Trophoblast cell (in vitro differentiated cells and primary cell): ENCODE data around the gene ASCC1.

Experiments
- DNase-seq, 2 donors: peaks; one replicate each; pipeline ENCODE4 v3.0.0-alpha.2; 2016
- H2AFZ ChIP-seq: 2 replicates; pipeline ENCODE4 v1.6.1; 2013; ENCODE audit warnings: low read length, moderate library complexity, mild to moderate bottlenecking; ENCODE audit not compliant: insufficient read depth, poor library complexity
- H2AK5ac ChIP-seq: 2 replicates; pipeline ENCODE4 v1.6.1; 2013; ENCODE audit warnings: mild to moderate bottlenecking, low read length
- H2BK120ac ChIP-seq: 2 replicates; pipeline ENCODE4 v1.6.1; 2013; ENCODE audit warnings: low read length, mild to moderate bottlenecking, moderate library complexity; ENCODE audit not compliant: insufficient read depth, poor library complexity
- H2BK12ac ChIP-seq: 2 replicates; pipeline ENCODE4 v1.6.1; 2013; ENCODE audit warnings: mild to moderate bottlenecking, low read length, moderate library complexity
- H2BK5ac ChIP-seq: 2 replicates; pipeline ENCODE4 v1.6.1; 2013; ENCODE audit warnings: low read length, low read depth, moderate library complexity, mild to moderate bottlenecking; ENCODE audit not compliant: poor library complexity
- H3K14ac ChIP-seq: 2 replicates; pipeline ENCODE4 v1.6.1; 2013; ENCODE audit warnings: mild to moderate bottlenecking, low read length
- H3K18ac ChIP-seq: 2 replicates; pipeline ENCODE4 v1.6.1; 2013; ENCODE audit warnings: mild to moderate bottlenecking, low read length
- H3K23ac ChIP-seq: 2 replicates; pipeline ENCODE4 v1.6.1; 2013; ENCODE audit warnings: low read length
- H3K27ac ChIP-seq: 2 replicates; pipeline ENCODE4 v1.5.1; 2013; ENCODE audit warnings: low read depth, mild to moderate bottlenecking, inconsistent platforms, low read length, moderate library complexity
- H3K27me3 ChIP-seq: 2 replicates; pipeline ENCODE4 v1.6.1; 2013; ENCODE audit warnings: inconsistent platforms, mild to moderate bottlenecking, low read length, moderate library complexity; ENCODE audit not compliant: insufficient read depth
- H3K36me3 ChIP-seq, 2 experiments: 1 replicate in 1 of 2; 2 replicates in 1 of 2; pipeline ENCODE4 v1.6.1; 2013; ENCODE audit warnings: low read length in 2 of 2, mild to moderate bottlenecking in 2 of 2, moderate library complexity in 1 of 2; ENCODE audit not compliant: insufficient read depth in 2 of 2, control insufficient read depth in 1 of 2
- H3K4ac ChIP-seq: 2 replicates; pipeline ENCODE4 v1.6.1; 2013; ENCODE audit warnings: low read depth, mild to moderate bottlenecking, low read length, moderate library complexity
- H3K4me1 ChIP-seq, 2 experiments: 1 replicate in 1 of 2; 2 replicates in 1 of 2; pipeline ENCODE4 v1.6.1; 2013; ENCODE audit warnings: low read length in 2 of 2, mild to moderate bottlenecking in 2 of 2, moderate library complexity in 1 of 2; ENCODE audit not compliant: insufficient read depth in 2 of 2, control insufficient read depth in 1 of 2
- H3K4me2 ChIP-seq: 2 replicates; pipeline ENCODE4 v1.6.1; 2013; ENCODE audit warnings: inconsistent platforms, mild to moderate bottlenecking, low read length, moderate library complexity
- H3K4me3 ChIP-seq: 2 replicates; pipeline ENCODE4 v1.5.1; 2013; ENCODE audit warnings: mild to moderate bottlenecking, low read depth, low read length, inconsistent platforms
- H3K79me1 ChIP-seq: one replicate; pipeline ENCODE4 v1.6.1; 2013; ENCODE audit warnings: low read length
- H3K79me2 ChIP-seq: 2 replicates; pipeline ENCODE4 v1.6.1; 2013; ENCODE audit warnings: low read length, mild to moderate bottlenecking; ENCODE audit not compliant: control insufficient read depth, insufficient read depth, poor library complexity
- H3K9ac ChIP-seq: 2 replicates; pipeline ENCODE4 v1.6.1; 2013; ENCODE audit warnings: mild to moderate bottlenecking, low read length
- H3K9me3 ChIP-seq: 2 replicates; pipeline ENCODE4 v1.6.1; 2013; ENCODE audit warnings: low read depth, mild to moderate bottlenecking, control low read depth, inconsistent platforms, low read length; ENCODE audit not compliant: insufficient read depth
- H4K12ac ChIP-seq: 2 replicates; pipeline ENCODE4 v1.6.1; 2013; ENCODE audit warnings: low read depth, mild to moderate bottlenecking, low read length, moderate library complexity
- H4K8ac ChIP-seq: 2 replicates; pipeline ENCODE4 v1.6.1; 2013; ENCODE audit warnings: low read depth, mild to moderate bottlenecking, low read length, moderate library complexity
- H4K91ac ChIP-seq: one replicate; pipeline ENCODE4 v1.6.1; 2013; ENCODE audit warnings: low read depth, mild to moderate bottlenecking, low read length, moderate library complexity
- WGBS: extraction: QIAGEN DNeasy Blood & Tissue Kit; methylation state at CpG from one replicate; pipeline ENCODE4 v1.1.7; 2013; ENCODE audit warnings: missing lambda C conversion rate; ENCODE audit not compliant: insufficient read length, insufficient coverage; ENCODE audit errors: extremely low coverage; 5-methylcytosine and 5-hydroxymethylcytosine counted together

ASCC1 gene

GRCh38 chr10:72095195-72095594 is 120.9 kb downstream of the ASCC1 start:
- Histone ChIP-seq H3K4ac (no peak overlapping the region), H3K9me3 (no peaks in the 10 kb centered on the region), H3K36me3 (no peaks in the 10 kb centered on the region), H2BK120ac (no peak overlapping the region), H2AK5ac (no peak overlapping the region), H3K79me2 (no peaks in the 10 kb centered on the region), H2BK12ac (no peak overlapping the region), H3K9ac (no peak overlapping the region), H3K27me3 (no peaks in the 10 kb centered on the region), H3K27ac (no peak overlapping the region), H2AFZ (no peak overlapping the region), H3K23ac (no peak overlapping the region), H3K79me1 (no peaks in the 10 kb centered on the region), H2BK5ac (no peak overlapping the region), H3K4me2 (no peak overlapping the region), H3K18ac (no peak overlapping the region), H4K8ac (no peak overlapping the region), H3K14ac (no peak overlapping the region), H3K4me1 (peaks cover 2 to 8% of the 10 kb centered on the region in 2 experiments), H4K12ac (no peak overlapping the region), H4K91ac (no peak overlapping the region), H3K4me3 (no peak overlapping the region)
- DNase-seq = no peak
- WGBS = no CpG with 5 or more reads among the region's 4 CpGs

DNA sequence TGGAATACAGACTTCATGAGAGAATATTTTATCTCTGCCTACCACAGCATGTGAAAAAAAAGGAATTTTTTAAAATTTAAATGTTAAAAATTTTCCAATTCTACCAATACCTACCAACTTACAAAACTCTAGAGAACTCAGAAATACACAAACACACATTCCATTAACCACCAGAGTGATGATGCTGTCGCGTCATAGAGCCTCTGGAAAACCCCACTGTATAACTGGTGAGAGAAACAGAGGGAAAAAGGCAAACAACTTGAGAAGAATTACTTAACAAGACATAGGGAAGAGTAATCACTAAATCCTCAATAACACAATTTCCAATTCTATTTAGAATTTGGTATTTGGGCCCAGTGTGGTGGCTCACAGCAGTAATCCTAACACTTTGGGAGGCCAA is 121.5 kb downstream of the ASCC1 start:
- H4K91ac ChIP-seq = no peak overlapping the region
- H3K27ac ChIP-seq = no peak overlapping the region
- no peak overlapping the region for H4K8ac ChIP-seq
- H3K4me2 ChIP-seq = no peak overlapping the region
- H3K9me3 ChIP-seq = no peaks in the 10 kb centered on the region
- no peak overlapping the region for H3K9ac ChIP-seq
- no peak overlapping the region for H3K14ac ChIP-seq
- no peak overlapping the region for H4K12ac ChIP-seq
- H3K4me1 ChIP-seq = peaks cover 2 to 8% of the 10 kb centered on the region in 2 experiments
- H2BK5ac ChIP-seq = no peak overlapping the region
- H3K36me3 ChIP-seq = no peaks in the 10 kb centered on the region
- no peaks in the 10 kb centered on the region for H3K79me1 ChIP-seq
- no peak overlapping the region for H3K23ac ChIP-seq
- DNase-seq = no peak
- H2AK5ac ChIP-seq = no peak overlapping the region
- H3K4ac ChIP-seq = no peak overlapping the region
- H2AFZ ChIP-seq = no peak overlapping the region
- H3K79me2 ChIP-seq = no peaks in the 10 kb centered on the region
- no peak overlapping the region for H2BK120ac ChIP-seq
- H2BK12ac ChIP-seq = no peak overlapping the region
- no peak overlapping the region for H3K18ac ChIP-seq
- no peak overlapping the region for H3K4me3 ChIP-seq
- no CpG with 5 or more reads among the region's 2 CpGs for WGBS
- no peaks in the 10 kb centered on the region for H3K27me3 ChIP-seq

DNA sequence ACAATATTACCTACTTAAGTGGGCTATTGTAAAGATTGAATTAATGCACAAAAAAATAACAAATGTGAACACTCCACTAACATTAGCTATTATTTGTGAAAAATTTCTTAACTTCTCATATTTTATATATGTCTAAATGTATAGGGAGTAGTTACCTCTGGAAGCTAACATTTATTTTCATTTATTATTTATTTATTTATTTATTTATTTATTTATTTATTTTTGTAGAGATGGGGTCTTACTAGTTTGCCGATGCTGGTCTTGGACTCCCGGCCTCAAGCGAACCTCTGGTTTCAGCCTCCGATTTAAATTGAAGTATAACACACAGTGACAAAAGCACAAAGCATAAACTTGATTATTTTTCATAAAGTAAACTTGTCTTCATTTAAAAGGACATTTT is 122.6 kb downstream of the ASCC1 start:
- Histone ChIP-seq H3K36me3 (no peaks in the 10 kb centered on the region), H3K79me1 (no peaks in the 10 kb centered on the region), H3K4me2 (no peak overlapping the region), H2BK12ac (no peak overlapping the region), H3K79me2 (no peaks in the 10 kb centered on the region), H3K4me3 (no peak overlapping the region), H2BK120ac (no peak overlapping the region), H4K8ac (no peak overlapping the region), H3K14ac (no peak overlapping the region), H4K91ac (no peak overlapping the region), H3K4me1 (peaks cover 2 to 13% of the 10 kb centered on the region in 2 experiments), H3K9ac (no peak overlapping the region), H3K27me3 (no peaks in the 10 kb centered on the region), H3K18ac (no peak overlapping the region), H3K27ac (no peak overlapping the region), H2AFZ (no peak overlapping the region), H3K23ac (no peak overlapping the region), H4K12ac (no peak overlapping the region), H3K9me3 (no peaks in the 10 kb centered on the region), H2BK5ac (no peak overlapping the region), H3K4ac (no peak overlapping the region), H2AK5ac (no peak overlapping the region)
- no CpG with 5 or more reads among the region's 4 CpGs for WGBS
- DNase-seq = no peak

DNA sequence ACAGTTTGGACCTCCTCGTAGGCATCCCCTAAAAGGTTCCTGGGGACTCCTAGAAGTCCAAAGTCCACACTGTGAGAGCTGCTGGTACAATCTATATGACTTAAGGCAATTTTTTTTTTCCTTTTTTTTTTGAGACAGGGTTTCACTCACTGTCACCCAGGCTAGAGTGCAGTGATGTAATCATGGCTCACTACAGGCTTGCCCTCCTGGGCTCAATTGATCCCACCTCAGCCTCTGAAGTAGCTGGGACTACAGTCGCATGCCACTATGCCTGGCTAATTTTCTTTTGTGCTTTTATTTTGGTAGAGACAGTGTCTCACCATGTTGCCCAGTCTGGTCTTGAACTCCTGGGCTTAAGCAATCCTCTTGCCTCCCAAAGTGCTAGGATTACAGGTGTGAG is 123.1 kb downstream of the ASCC1 start:
- H3K79me1 ChIP-seq = no peaks in the 10 kb centered on the region
- H3K27me3 ChIP-seq = peaks cover 4% of the 10 kb centered on the region
- H3K79me2 ChIP-seq = no peaks in the 10 kb centered on the region
- no peak overlapping the region for H4K12ac ChIP-seq
- H4K8ac ChIP-seq = no peak overlapping the region
- H3K14ac ChIP-seq = no peak overlapping the region
- H2AFZ ChIP-seq = no peak overlapping the region
- no peak overlapping the region for H3K27ac ChIP-seq
- H3K4ac ChIP-seq = no peak overlapping the region
- DNase-seq = no peak
- no peak overlapping the region for H3K9ac ChIP-seq
- WGBS = no CpG with 5 or more reads among the region's 2 CpGs
- H2BK12ac ChIP-seq = no peak overlapping the region
- H3K4me3 ChIP-seq = no peak overlapping the region
- no peak overlapping the region for H2BK120ac ChIP-seq
- no peak overlapping the region for H2BK5ac ChIP-seq
- no peak overlapping the region for H4K91ac ChIP-seq
- H3K9me3 ChIP-seq = no peaks in the 10 kb centered on the region
- H3K4me2 ChIP-seq = no peak overlapping the region
- no peak overlapping the region for H2AK5ac ChIP-seq
- peaks cover 5 to 16% of the 10 kb centered on the region in 2 experiments for H3K4me1 ChIP-seq
- H3K36me3 ChIP-seq = no peaks in the 10 kb centered on the region
- H3K18ac ChIP-seq = no peak overlapping the region
- H3K23ac ChIP-seq = no peak overlapping the region
